ENCODE data around the gene EHF. TPM values are rescaled to one million over a fixed set of nuclear protein-coding genes. Genes with fewer than 3 reads are reported as not detected.
A peak's percentile ranks its signal among the peaks of the same experiment; 100 is the strongest.

Gene EHF
- total and polyA plus RNA-seq, 2 of the 13 experiments (the other 11 are each of a cell fraction or from before 2014, with no cell fraction given): 0.04 to 0.46 TPM

DNA sequence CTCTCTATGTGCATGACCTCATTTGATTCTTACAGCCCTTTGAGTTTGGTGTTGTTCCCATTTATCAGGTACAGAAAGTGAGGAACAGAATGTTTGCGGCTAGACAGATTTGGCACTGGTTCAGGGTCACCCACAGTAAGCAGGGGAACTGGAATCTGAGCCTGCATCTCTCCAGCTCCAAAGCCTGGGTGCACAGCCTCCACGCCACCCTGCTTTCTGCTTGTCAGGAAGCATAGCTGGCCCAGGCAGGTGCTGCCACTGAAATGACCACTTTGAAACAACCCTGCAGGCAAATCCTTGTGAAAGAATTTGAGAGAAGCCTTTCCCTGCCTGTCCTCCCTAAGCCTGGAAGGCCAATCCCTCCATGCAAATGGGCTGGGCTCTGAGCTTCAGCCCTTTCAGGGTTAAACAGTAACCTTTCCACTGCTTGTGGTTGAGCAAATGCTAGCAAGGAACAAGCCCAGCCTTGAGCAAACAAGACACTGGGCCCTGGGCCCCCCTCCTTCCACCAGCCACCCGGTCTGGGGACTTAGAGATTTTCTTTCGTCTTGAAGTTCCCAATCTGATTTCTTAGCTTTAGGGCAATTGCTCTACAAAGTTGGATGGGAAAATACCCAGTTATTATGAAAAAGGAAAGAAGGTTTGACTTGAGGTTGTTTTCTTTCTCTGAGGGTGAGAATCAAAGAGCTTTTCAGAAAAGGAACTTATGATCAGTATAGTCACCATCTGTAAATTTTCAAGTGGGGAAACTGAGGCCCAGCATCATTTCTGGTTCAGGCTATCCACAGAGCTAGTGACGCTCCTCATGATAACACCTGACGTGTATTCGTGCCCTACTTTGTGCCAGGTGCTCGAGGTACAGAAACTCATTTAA, 19.4 kb downstream of the EHF start (continued):
- TF ChIP-seq, protein P1, sequence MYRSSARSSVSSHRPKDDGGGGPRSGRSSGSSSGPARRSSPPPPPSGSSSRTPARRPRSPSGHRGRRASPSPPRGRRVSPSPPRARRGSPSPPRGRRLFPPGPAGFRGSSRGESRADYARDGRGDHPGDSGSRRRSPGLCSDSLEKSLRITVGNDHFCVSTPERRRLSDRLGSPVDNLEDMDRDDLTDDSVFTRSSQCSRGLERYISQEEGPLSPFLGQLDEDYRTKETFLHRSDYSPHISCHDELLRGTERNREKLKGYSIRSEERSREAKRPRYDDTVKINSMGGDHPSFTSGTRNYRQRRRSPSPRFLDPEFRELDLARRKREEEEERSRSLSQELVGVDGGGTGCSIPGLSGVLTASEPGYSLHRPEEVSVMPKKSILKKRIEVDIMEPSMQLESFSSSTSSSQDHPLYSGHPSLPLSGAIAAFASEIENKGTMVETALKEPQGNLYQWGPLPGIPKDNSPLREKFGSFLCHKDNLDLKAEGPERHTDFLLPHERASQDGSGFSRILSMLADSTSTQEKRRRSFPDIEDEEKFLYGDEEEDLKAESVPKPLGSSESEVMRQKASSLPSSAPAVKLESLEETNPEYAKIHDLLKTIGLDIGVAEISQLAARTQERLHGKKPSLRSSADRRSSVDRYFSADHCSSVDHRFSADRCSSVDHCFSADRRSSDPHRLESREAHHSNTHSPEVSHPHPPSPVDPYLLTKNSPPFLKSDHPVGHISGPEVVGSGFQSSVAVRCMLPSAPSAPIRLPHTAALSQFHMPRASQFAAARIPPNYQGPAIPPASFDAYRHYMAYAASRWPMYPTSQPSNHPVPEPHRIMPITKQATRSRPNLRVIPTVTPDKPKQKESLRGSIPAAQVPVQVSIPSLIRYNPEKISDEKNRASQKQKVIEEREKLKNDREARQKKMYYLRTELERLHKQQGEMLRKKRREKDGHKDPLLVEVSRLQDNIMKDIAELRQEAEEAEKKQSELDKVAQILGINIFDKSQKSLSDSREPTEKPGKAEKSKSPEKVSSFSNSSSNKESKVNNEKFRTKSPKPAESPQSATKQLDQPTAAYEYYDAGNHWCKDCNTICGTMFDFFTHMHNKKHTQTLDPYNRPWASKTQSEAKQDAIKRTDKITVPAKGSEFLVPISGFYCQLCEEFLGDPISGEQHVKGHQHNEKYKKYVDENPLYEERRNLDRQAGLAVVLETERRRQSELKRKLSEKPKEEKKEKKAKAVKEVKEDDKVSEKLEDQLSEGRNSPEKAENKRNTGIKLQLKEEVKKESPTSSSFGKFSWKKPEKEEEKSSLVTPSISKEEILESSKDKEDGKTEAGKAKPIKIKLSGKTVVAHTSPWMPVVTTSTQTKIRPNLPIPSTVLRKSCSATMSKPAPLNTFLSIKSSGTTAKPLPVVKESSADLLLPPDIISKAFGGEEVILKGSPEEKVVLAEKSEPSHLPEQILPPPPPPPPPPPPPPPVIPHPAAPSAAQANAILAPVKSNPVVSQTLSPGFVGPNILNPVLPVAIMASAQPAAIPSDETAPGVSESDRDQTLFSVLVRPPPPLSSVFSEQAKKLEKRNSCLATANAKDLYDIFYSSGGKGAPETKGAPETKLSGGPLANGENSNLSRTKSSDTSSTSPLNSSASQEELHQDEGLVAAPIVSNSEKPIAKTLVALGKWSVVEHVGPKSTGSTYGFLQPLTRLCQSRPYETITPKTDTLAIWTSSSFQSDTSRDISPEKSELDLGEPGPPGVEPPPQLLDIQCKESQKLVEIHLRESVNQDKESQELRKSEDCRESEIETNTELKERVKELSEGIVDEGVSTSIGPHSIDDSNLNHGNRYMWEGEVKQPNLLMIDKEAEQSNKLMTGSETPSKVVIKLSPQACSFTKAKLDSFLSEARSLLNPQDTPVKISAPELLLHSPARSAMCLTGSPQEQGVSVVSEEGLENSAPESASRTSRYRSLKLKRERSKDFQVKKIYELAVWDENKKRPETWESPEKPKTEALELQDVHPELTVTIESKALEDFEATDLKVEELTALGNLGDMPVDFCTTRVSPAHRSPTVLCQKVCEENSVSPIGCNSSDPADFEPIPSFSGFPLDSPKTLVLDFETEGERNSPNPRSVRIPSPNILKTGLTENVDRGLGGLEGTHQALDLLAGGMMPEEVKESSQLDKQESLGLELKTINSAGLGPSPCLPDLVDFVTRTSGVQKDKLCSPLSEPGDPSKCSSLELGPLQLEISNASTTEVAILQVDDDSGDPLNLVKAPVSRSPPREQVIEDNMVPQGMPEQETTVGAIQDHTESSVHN (CRISPR knock-in tag; IDR thresholded peaks at IDR 0.05): no peak
- TF ChIP-seq FOXA1 (IDR thresholded peaks at IDR 0.05): no peak
- peak; percentile 87 for TF ChIP-seq FOXA1 (CRISPR knock-in tag; IDR thresholded peaks at IDR 0.05)
- no peak for TF ChIP-seq RFXANK (CRISPR knock-in tag; IDR thresholded peaks at IDR 0.05)
- TF ChIP-seq, protein P2, sequence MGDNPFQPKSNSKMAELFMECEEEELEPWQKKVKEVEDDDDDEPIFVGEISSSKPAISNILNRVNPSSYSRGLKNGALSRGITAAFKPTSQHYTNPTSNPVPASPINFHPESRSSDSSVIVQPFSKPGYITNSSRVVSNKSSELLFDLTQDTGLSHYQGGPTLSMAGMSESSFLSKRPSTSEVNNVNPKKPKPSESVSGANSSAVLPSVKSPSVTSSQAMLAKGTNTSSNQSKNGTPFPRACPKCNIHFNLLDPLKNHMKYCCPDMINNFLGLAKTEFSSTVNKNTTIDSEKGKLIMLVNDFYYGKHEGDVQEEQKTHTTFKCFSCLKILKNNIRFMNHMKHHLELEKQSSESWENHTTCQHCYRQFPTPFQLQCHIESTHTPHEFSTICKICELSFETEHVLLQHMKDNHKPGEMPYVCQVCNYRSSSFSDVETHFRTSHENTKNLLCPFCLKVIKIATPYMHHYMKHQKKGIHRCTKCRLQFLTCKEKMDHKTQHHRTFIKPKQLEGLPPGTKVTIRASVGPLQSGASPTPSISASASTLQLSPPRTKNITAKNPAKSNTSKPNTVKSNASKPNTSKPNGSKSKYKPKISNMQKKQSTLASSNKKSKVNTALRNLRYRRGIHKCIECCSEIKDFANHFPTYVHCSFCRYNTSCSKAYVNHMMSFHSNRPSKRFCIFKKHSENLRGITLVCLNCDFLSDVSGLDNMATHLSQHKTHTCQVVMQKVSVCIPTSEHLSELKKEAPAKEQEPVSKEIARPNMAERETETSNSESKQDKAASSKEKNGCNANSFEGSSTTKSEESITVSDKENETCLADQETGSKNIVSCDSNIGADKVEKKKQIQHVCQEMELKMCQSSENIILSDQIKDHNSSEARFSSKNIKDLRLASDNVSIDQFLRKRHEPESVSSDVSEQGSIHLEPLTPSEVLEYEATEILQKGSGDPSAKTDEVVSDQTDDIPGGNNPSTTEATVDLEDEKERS (CRISPR knock-in tag; IDR thresholded peaks at IDR 0.05): no peak
- TF ChIP-seq JUNB (CRISPR knock-in tag; IDR thresholded peaks at IDR 0.05; ENCODE audit: borderline replicate concordance): no peak
- no peak for TF ChIP-seq ZNF572 (CRISPR knock-in tag; IDR thresholded peaks at IDR 0.05)
- TF ChIP-seq, protein P3, sequence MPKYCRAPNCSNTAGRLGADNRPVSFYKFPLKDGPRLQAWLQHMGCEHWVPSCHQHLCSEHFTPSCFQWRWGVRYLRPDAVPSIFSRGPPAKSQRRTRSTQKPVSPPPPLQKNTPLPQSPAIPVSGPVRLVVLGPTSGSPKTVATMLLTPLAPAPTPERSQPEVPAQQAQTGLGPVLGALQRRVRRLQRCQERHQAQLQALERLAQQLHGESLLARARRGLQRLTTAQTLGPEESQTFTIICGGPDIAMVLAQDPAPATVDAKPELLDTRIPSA (CRISPR knock-in tag; IDR thresholded peaks at IDR 0.05; ENCODE audit: borderline replicate concordance): no peak
- 0 out of 2 replicates have a peak, but pooled peaks have one; percentile 37 for TF ChIP-seq HIVEP1 (CRISPR knock-in tag; IDR thresholded peaks at IDR 0.05)
- no peak for TF ChIP-seq ZKSCAN1 (IDR thresholded peaks at IDR 0.05; ENCODE audit: low read length)
- TF ChIP-seq PCBP1 (IDR thresholded peaks at IDR 0.05; ENCODE audit: borderline replicate concordance, low read depth, low read length): no peak
- no peak for TF ChIP-seq FOXP1 (IDR thresholded peaks at IDR 0.05)
- TF ChIP-seq FOXP1 (CRISPR knock-in tag; IDR thresholded peaks at IDR 0.05): peak; percentile 52; the same call in 1 of the 2 replicates
- TF ChIP-seq, protein P4, sequence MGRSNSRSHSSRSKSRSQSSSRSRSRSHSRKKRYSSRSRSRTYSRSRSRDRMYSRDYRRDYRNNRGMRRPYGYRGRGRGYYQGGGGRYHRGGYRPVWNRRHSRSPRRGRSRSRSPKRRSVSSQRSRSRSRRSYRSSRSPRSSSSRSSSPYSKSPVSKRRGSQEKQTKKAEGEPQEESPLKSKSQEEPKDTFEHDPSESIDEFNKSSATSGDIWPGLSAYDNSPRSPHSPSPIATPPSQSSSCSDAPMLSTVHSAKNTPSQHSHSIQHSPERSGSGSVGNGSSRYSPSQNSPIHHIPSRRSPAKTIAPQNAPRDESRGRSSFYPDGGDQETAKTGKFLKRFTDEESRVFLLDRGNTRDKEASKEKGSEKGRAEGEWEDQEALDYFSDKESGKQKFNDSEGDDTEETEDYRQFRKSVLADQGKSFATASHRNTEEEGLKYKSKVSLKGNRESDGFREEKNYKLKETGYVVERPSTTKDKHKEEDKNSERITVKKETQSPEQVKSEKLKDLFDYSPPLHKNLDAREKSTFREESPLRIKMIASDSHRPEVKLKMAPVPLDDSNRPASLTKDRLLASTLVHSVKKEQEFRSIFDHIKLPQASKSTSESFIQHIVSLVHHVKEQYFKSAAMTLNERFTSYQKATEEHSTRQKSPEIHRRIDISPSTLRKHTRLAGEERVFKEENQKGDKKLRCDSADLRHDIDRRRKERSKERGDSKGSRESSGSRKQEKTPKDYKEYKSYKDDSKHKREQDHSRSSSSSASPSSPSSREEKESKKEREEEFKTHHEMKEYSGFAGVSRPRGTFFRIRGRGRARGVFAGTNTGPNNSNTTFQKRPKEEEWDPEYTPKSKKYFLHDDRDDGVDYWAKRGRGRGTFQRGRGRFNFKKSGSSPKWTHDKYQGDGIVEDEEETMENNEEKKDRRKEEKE (IDR thresholded peaks at IDR 0.05): no peak
- TF ChIP-seq ZNF484 (CRISPR knock-in tag; IDR thresholded peaks at IDR 0.05; ENCODE audit: borderline replicate concordance, low read depth): no peak

Measured in HepG2 (cell line).